ENCODE results near the gene ANKFN1. TPM values are rescaled to one million over a fixed set of nuclear protein-coding genes. Genes with fewer than 3 reads are reported as not detected.

ANKFN1 gene
- total RNA-seq, 1 experiment from 2014 or later, result 0.49 TPM

- TF ChIP-seq CTCF (IDR thresholded peaks at IDR 0.05; ENCODE audit: unreplicated experiment), result no peak
- Mint-ChIP-seq H3K27me3 (ENCODE audit: insufficient read depth, unreplicated experiment) (peaks cover 15% of the 10 kb centered on the region), H3K4me3 (ENCODE audit: unreplicated experiment) (no peak overlapping the region), H3K27ac (ENCODE audit: low read depth, unreplicated experiment) (no peak overlapping the region), H3K36me3 (ENCODE audit: insufficient read depth, unreplicated experiment) (no peaks in the 10 kb centered on the region), H3K9me3 (ENCODE audit: unreplicated experiment) (no peaks in the 10 kb centered on the region), H3K4me1 (ENCODE audit: insufficient read depth, unreplicated experiment) (no peaks in the 10 kb centered on the region)
- intact Hi-C loops (cut with micrococcal nuclease), result no loop called here
- CTCF ChIA-PET, result interaction anchor here (0.6 kb wide), 1 partner anchor 69 kb away, joined by 3 read pairs; no protein-coding TSS in a partner anchor
- BruUV-seq (replicated peaks), result no TSS peak
- no peak for DNase-seq (ENCODE audit: unreplicated experiment)
- POLR2A ChIA-PET, result no interaction called here
Measured at GRCh38 chr17:56521414-56522141, 368.3 kb downstream of the ANKFN1 start.

GRCh38 chr17:56523042-56523441 lies 369.8 kb downstream of the ANKFN1 start:
- Mint-ChIP-seq H3K4me1 (ENCODE audit: insufficient read depth, unreplicated experiment) (no peaks in the 10 kb centered on the region), H3K27me3 (ENCODE audit: insufficient read depth, unreplicated experiment) (peaks cover 2% of the 10 kb centered on the region), H3K9me3 (ENCODE audit: unreplicated experiment) (no peaks in the 10 kb centered on the region), H3K4me3 (ENCODE audit: unreplicated experiment) (no peak overlapping the region), H3K27ac (ENCODE audit: low read depth, unreplicated experiment) (no peak overlapping the region), H3K36me3 (ENCODE audit: insufficient read depth, unreplicated experiment) (no peaks in the 10 kb centered on the region)
- BruUV-seq (replicated peaks), result no TSS peak
- ChIA-PET CTCF (no interaction called here), POLR2A (no interaction called here)
- intact Hi-C loops (cut with micrococcal nuclease), result no loop called here
- no peak for TF ChIP-seq CTCF (IDR thresholded peaks at IDR 0.05; ENCODE audit: unreplicated experiment)
- DNase-seq (ENCODE audit: unreplicated experiment), result no peak

- no peaks in the 10 kb centered on the region for H3K4me1 Mint-ChIP-seq (ENCODE audit: insufficient read depth, unreplicated experiment)
- H3K36me3 Mint-ChIP-seq (ENCODE audit: insufficient read depth, unreplicated experiment), result no peaks in the 10 kb centered on the region
- no peak overlapping the region for H3K4me3 Mint-ChIP-seq (ENCODE audit: unreplicated experiment)
- DNase-seq (ENCODE audit: unreplicated experiment), result no peak
- ChIA-PET CTCF (interaction anchor here (0.7 to 1.2 kb wide), 2 partner anchors 187 to 670 kb away, joined by 3 read pairs; no protein-coding TSS in a partner anchor), POLR2A (no interaction called here)
- no TSS peak for BruUV-seq (replicated peaks)
- peaks cover 18% of the 10 kb centered on the region for H3K27me3 Mint-ChIP-seq (ENCODE audit: insufficient read depth, unreplicated experiment)
- H3K27ac Mint-ChIP-seq (ENCODE audit: low read depth, unreplicated experiment), result no peak overlapping the region
- intact Hi-C loops (cut with micrococcal nuclease), result no loop called here
- H3K9me3 Mint-ChIP-seq (ENCODE audit: unreplicated experiment), result no peaks in the 10 kb centered on the region
- no peak for TF ChIP-seq CTCF (IDR thresholded peaks at IDR 0.05; ENCODE audit: unreplicated experiment)
Measured at GRCh38 chr17:56528696-56529095, 375.4 kb downstream of the ANKFN1 start.

- H3K36me3 Mint-ChIP-seq (ENCODE audit: insufficient read depth, unreplicated experiment), result no peaks in the 10 kb centered on the region
- BruUV-seq (replicated peaks), result no TSS peak
- TF ChIP-seq CTCF (IDR thresholded peaks at IDR 0.05; ENCODE audit: unreplicated experiment), result no peak
- H3K9me3 Mint-ChIP-seq (ENCODE audit: unreplicated experiment), result no peaks in the 10 kb centered on the region
- intact Hi-C loops (cut with micrococcal nuclease), result no loop called here
- no peaks in the 10 kb centered on the region for H3K4me1 Mint-ChIP-seq (ENCODE audit: insufficient read depth, unreplicated experiment)
- ChIA-PET CTCF (no interaction called here), POLR2A (no interaction called here)
- H3K27ac Mint-ChIP-seq (ENCODE audit: low read depth, unreplicated experiment), result no peak overlapping the region
- DNase-seq (ENCODE audit: unreplicated experiment), result no peak
- peaks cover 40% of the 10 kb centered on the region for H3K27me3 Mint-ChIP-seq (ENCODE audit: insufficient read depth, unreplicated experiment)
- H3K4me3 Mint-ChIP-seq (ENCODE audit: unreplicated experiment), result no peak overlapping the region
Measured at GRCh38 chr17:56532926-56533325, 379.7 kb downstream of the ANKFN1 start.

Data from MCF 10A (cell line).